ENCODE results near the gene TCEA3. TPM values are rescaled to one million over a fixed set of nuclear protein-coding genes. Genes with fewer than 3 reads are reported as not detected.

Gene TCEA3
- total RNA-seq, 1 donor from 2014 or later = 9.7 TPM

- no peak overlapping the region for H3K27ac Mint-ChIP-seq (ENCODE audit: unreplicated experiment)
- peaks cover 14% of the 10 kb centered on the region for H3K27me3 Mint-ChIP-seq (ENCODE audit: unreplicated experiment)
- H3K9me3 Mint-ChIP-seq (ENCODE audit: unreplicated experiment) = no peaks in the 10 kb centered on the region
- no peak for DNase-seq (ENCODE audit: low spot score)
- no peak for TF ChIP-seq CTCF (IDR thresholded peaks at IDR 0.05; ENCODE audit: unreplicated experiment)
- H3K4me1 Mint-ChIP-seq (ENCODE audit: unreplicated experiment) = peaks cover 17% of the 10 kb centered on the region
- no peak overlapping the region for H3K4me3 Mint-ChIP-seq (ENCODE audit: unreplicated experiment)
- peaks cover 5% of the 10 kb centered on the region for H3K36me3 Mint-ChIP-seq (ENCODE audit: low read depth, unreplicated experiment)
These were observed 29.9 kb downstream of the TCEA3 start for GRCh38 chr1:23394684-23395083.

DNA sequence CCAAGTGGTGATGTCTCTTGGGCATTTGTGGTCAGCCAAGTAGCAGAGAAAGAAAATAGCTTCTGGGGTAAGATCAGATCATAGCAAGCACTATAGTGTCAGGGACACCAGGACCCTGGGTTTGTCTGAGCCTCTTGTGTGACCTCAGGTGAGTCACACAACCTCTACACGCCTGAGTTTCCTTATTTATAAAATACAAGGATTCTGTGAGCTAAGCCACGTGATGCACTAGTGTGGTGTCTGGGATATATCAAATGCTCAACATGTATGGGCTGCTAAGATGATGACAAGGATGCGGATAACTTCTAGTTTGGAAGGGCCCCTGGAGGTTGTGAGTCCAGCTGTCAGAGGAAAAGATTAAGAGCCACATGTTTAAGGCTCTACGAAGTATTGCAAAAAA lies 30.4 kb downstream of the TCEA3 start:
- no peak for TF ChIP-seq CTCF (IDR thresholded peaks at IDR 0.05; ENCODE audit: unreplicated experiment)
- peaks cover 19% of the 10 kb centered on the region for H3K4me1 Mint-ChIP-seq (ENCODE audit: unreplicated experiment)
- H3K27me3 Mint-ChIP-seq (ENCODE audit: unreplicated experiment) = peaks cover 14% of the 10 kb centered on the region

DNA sequence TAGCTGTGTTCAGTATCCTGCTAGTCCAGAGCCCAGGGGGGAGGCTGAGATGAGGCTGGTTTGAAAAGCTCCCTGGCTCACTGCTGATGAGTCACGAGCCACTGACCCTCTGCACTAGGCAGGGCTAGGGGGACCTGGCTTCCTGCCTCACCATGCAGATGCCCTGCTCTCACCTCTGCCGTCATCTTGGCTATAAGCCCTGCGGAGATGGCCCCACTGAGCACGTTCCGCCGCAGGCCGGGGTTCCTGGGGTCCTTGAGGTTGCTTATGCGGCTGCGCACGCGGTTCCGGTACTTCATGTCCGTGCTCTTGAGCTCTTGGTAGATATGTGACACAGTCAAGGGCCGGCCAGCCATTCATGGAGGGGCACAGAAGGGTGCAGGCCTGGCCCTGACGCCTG lies 30.8 kb downstream of the TCEA3 start:
- DNase-seq (ENCODE audit: low spot score) = no peak
- Mint-ChIP-seq H3K9me3 (ENCODE audit: unreplicated experiment) (no peaks in the 10 kb centered on the region), H3K27me3 (ENCODE audit: unreplicated experiment) (peaks cover 14% of the 10 kb centered on the region), H3K4me1 (ENCODE audit: unreplicated experiment) (peaks cover 19% of the 10 kb centered on the region), H3K4me3 (ENCODE audit: unreplicated experiment) (no peak overlapping the region), H3K27ac (ENCODE audit: unreplicated experiment) (no peak overlapping the region), H3K36me3 (ENCODE audit: low read depth, unreplicated experiment) (peaks cover 5% of the 10 kb centered on the region)
- TF ChIP-seq CTCF (IDR thresholded peaks at IDR 0.05; ENCODE audit: unreplicated experiment) = no peak

More for the DNA sequence above, 30.4 kb downstream of the TCEA3 start:
- H3K36me3 Mint-ChIP-seq (ENCODE audit: low read depth, unreplicated experiment) = peaks cover 5% of the 10 kb centered on the region
- no peak overlapping the region for H3K27ac Mint-ChIP-seq (ENCODE audit: unreplicated experiment)
- no peak for DNase-seq (ENCODE audit: low spot score)
- H3K9me3 Mint-ChIP-seq (ENCODE audit: unreplicated experiment) = no peaks in the 10 kb centered on the region
- no peak overlapping the region for H3K4me3 Mint-ChIP-seq (ENCODE audit: unreplicated experiment)

DNA sequence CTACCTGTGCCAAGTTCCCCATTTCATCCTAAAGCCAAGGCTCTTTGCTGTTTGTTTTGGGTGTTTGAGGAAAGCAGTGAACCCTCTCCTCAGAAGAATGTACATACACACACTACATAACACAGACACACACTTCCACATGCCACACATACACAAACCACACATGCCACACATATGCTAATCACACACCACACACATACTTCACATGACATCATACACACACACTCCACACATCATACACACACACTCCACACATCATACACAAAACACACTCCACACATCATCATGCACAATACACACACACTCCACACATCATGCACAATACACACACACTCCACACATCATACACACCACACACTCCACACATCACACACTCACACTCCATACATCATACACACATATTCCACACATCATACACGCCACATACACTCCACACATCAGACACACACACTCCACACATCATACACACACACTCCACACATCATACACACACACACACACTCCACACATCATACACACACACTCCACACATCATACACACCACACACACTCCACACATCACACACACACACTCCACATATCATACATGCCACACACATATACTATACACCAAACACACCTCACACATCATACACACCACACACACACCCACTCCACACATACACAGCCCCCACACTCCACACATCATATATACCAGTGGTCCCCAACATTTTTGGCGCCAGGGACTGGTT lies 32.3 kb downstream of the TCEA3 start:
- Mint-ChIP-seq H3K9me3 (ENCODE audit: unreplicated experiment) (no peaks in the 10 kb centered on the region), H3K4me3 (ENCODE audit: unreplicated experiment) (no peak overlapping the region), H3K36me3 (ENCODE audit: low read depth, unreplicated experiment) (peaks cover 3% of the 10 kb centered on the region), H3K27me3 (ENCODE audit: unreplicated experiment) (peaks cover 7% of the 10 kb centered on the region), H3K4me1 (ENCODE audit: unreplicated experiment) (peaks cover 19% of the 10 kb centered on the region), H3K27ac (ENCODE audit: unreplicated experiment) (no peak overlapping the region)
- no peak for DNase-seq (ENCODE audit: low spot score)
- TF ChIP-seq CTCF (IDR thresholded peaks at IDR 0.05; ENCODE audit: unreplicated experiment) = no peak

- DNase-seq (ENCODE audit: low spot score) = no peak
- Mint-ChIP-seq H3K4me3 (ENCODE audit: unreplicated experiment) (no peak overlapping the region), H3K9me3 (ENCODE audit: unreplicated experiment) (no peaks in the 10 kb centered on the region), H3K4me1 (ENCODE audit: unreplicated experiment) (peaks cover 22% of the 10 kb centered on the region), H3K27ac (ENCODE audit: unreplicated experiment) (no peak overlapping the region), H3K27me3 (ENCODE audit: unreplicated experiment) (peaks cover 9% of the 10 kb centered on the region), H3K36me3 (ENCODE audit: low read depth, unreplicated experiment) (peaks cover 3% of the 10 kb centered on the region)
- no peak for TF ChIP-seq CTCF (IDR thresholded peaks at IDR 0.05; ENCODE audit: unreplicated experiment)
These were observed 34.7 kb downstream of the TCEA3 start for GRCh38 chr1:23389837-23390321.

Measured in endothelial cell (in vitro differentiated cells).